ENCODE results near the gene CYLD. TPM values are rescaled to one million over a fixed set of nuclear protein-coding genes. Genes with fewer than 3 reads are reported as not detected.

Gene CYLD
- total and polyA plus RNA-seq, 12 donors, result 17.5 to 78.3 (median 48.7) TPM

DNA sequence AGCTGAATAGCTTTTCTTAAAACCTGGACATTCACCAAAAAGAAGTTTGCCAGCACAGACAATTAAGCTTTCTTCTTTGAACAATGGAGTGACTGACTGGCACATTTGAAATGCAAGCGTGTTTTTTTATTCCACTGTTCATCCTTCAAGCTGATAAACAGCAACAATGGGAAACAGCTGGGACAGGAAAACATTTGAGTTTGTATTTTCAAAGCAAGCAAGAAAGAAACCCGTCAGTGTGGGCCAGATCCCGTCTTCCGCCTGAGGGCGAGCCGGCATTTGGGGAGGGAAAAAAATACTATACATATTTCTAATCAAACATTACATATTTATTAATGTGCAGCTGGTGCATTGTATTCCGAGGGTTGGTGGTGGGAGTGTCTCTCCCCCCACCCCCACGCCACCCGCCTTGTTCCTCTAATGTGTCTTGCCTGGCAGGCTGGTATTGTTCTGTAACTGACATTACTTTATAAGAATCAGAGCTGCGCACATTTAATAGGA, 94.3 kb downstream of the CYLD start:
- Histone ChIP-seq H3K9me3 (replicated peaks in 1 of 3) (no peaks in the 10 kb centered on the region), H3K4me1 (replicated peaks in 1 of 2) (peaks cover 0 to 6% of the 10 kb centered on the region in 2 donors), H3K27ac (no peak overlapping the region), H3K36me3 (replicated peaks in 1 of 2) (no peaks in the 10 kb centered on the region), H3K4me3 (no peak overlapping the region), H3K27me3 (peaks cover 5% of the 10 kb centered on the region)
- WGBS, 4 donors, result 65 to 83% (median 72%) methylated on average over 10 of the region's 10 CpGs
- no peak for DNase-seq
- intact Hi-C loops (cut with DNase I), result no loop called here
- TF ChIP-seq, protein P1, sequence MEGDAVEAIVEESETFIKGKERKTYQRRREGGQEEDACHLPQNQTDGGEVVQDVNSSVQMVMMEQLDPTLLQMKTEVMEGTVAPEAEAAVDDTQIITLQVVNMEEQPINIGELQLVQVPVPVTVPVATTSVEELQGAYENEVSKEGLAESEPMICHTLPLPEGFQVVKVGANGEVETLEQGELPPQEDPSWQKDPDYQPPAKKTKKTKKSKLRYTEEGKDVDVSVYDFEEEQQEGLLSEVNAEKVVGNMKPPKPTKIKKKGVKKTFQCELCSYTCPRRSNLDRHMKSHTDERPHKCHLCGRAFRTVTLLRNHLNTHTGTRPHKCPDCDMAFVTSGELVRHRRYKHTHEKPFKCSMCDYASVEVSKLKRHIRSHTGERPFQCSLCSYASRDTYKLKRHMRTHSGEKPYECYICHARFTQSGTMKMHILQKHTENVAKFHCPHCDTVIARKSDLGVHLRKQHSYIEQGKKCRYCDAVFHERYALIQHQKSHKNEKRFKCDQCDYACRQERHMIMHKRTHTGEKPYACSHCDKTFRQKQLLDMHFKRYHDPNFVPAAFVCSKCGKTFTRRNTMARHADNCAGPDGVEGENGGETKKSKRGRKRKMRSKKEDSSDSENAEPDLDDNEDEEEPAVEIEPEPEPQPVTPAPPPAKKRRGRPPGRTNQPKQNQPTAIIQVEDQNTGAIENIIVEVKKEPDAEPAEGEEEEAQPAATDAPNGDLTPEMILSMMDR (IDR thresholded peaks at IDR 0.05), result no peak
- no peak for TF ChIP-seq POLR2A (IDR thresholded peaks at IDR 0.05)

DNA sequence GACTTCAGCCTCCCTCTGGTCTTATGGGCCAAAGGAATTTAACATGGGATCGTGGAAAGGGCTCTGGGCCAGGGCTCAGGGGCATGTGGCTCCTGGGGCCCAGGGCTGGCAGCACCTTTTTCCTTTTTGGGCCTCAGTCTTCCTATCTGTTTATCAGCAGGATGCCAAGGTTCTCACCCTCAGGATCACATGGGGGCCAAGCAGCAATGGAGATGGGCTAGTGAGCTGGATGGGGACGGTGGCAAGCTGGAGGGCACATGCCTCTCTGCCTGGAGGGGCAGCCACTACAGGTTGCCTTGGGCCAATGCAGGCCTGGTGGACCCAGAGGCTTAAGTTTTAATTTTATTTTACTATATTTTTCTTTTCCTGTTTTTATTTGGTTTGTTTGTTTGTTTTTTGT, 95.4 kb downstream of the CYLD start:
- no peaks in the 10 kb centered on the region for H3K9me3 ChIP-seq (replicated peaks in 1 of 3)
- WGBS, 4 donors, result 82 to 100% (median 85%) methylated on average over 2 of the region's 2 CpGs
- H3K36me3 ChIP-seq (replicated peaks in 1 of 2), result no peaks in the 10 kb centered on the region
- TF ChIP-seq, protein P1 (IDR thresholded peaks at IDR 0.05), result no peak
- no peak for TF ChIP-seq POLR2A (IDR thresholded peaks at IDR 0.05)
- intact Hi-C loops (cut with DNase I), result no loop called here
- H3K27me3 ChIP-seq, result peaks cover 5% of the 10 kb centered on the region
- no peak for DNase-seq
- peaks cover 0 to 8% of the 10 kb centered on the region in 2 donors for H3K4me1 ChIP-seq (replicated peaks in 1 of 2)
- no peak overlapping the region for H3K4me3 ChIP-seq
- no peak overlapping the region for H3K27ac ChIP-seq

DNA sequence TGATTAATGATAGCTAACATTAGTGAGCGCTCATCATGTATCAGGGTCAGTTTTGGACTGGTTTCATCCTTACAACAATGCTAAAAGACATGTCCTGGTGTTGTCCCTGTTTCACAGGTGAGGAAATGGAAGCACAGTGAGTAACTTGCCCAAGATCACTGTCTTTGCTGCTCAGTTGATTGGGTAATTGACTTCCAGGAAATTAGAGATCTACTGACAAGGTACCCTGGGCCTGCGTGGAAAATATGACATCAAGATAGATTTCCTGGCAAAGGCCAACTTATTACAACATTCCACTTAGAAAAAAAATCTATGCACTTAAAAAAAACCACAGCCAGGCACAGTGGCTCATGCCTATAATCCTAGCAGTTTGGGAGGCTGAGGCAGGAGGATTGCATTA, 96.3 kb downstream of the CYLD start:
- Histone ChIP-seq H3K27ac (no peak overlapping the region), H3K4me3 (no peak overlapping the region), H3K4me1 (replicated peaks in 1 of 2) (peaks cover 0 to 8% of the 10 kb centered on the region in 2 donors), H3K27me3 (peaks cover 5% of the 10 kb centered on the region), H3K36me3 (replicated peaks in 1 of 2) (no peaks in the 10 kb centered on the region), H3K9me3 (replicated peaks in 1 of 3) (no peaks in the 10 kb centered on the region)
- WGBS, 4 donors, result 42 to 46% (median 46%) methylated on average over 2 of the region's 2 CpGs
- DNase-seq, result peak in 4 of 7 donors; percentile 12 to 56 (median 38)
- TF ChIP-seq POLR2A (IDR thresholded peaks at IDR 0.05), result no peak
- TF ChIP-seq, protein P1 (IDR thresholded peaks at IDR 0.05), result no peak
- intact Hi-C loops (cut with DNase I), result no loop called here

DNA sequence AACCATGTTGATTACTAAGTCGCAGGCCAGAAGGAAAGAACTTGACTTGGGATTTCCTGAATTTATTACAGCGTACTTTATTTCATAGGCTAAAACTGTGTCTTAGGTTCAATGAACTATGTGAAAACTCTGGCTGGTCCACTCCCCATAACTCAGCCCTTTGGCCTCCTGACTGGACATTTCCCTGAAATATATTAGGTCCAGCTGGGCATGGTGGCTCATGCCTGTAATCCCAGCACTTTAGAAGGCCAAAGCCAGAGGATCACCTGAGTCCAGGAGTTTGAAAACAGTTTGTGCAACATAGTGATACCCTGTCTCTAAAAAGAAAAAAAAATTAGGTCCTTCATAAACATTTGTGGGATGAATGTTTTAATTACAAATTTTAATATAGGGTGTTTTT, 97.0 kb downstream of the CYLD start:
- 75 to 93% (median 81%) methylated on average over 2 of the region's 2 CpGs for WGBS, 4 donors
- no peak overlapping the region for H3K4me3 ChIP-seq

DNA sequence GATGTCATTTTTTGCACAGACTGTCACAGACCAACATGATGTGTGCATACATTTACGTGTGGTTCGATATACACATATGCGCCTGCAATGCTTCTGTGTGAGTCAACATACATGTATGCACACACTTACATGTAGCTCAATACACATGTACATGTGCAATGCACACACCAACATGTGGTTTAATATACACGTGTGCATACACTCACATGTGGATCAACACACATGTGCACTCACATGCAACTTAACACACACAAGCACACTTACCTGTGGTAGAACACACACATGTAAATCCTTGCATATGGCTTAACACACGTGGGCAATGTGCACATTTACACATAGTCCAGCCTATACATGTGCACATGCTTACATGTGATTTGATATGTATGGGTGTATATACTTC, 97.5 kb downstream of the CYLD start:
- TF ChIP-seq, protein P1 (IDR thresholded peaks at IDR 0.05), result no peak
- TF ChIP-seq POLR2A (IDR thresholded peaks at IDR 0.05), result no peak
- H3K9me3 ChIP-seq (replicated peaks in 1 of 3), result no peaks in the 10 kb centered on the region
- H3K27me3 ChIP-seq, result peaks cover 5% of the 10 kb centered on the region
- H3K36me3 ChIP-seq (replicated peaks in 1 of 2), result no peaks in the 10 kb centered on the region
- no peak overlapping the region for H3K27ac ChIP-seq
- 78 to 88% (median 84%) methylated on average over 5 of the region's 5 CpGs for WGBS, 4 donors
- H3K4me3 ChIP-seq, result no peak overlapping the region
- H3K4me1 ChIP-seq (replicated peaks in 1 of 2), result peaks cover 0 to 8% of the 10 kb centered on the region in 2 donors
- intact Hi-C loops (cut with DNase I), result no loop called here
- no peak for DNase-seq

More for the DNA sequence above, 97.0 kb downstream of the CYLD start:
- no peak for TF ChIP-seq POLR2A (IDR thresholded peaks at IDR 0.05)
- H3K9me3 ChIP-seq (replicated peaks in 1 of 3), result no peaks in the 10 kb centered on the region
- peak in 2 of 7 donors; percentile 38 to 50 for DNase-seq
- H3K27ac ChIP-seq, result no peak overlapping the region
- peaks cover 0 to 8% of the 10 kb centered on the region in 2 donors for H3K4me1 ChIP-seq (replicated peaks in 1 of 2)
- no peaks in the 10 kb centered on the region for H3K36me3 ChIP-seq (replicated peaks in 1 of 2)
- H3K27me3 ChIP-seq, result peaks cover 5% of the 10 kb centered on the region
- intact Hi-C loops (cut with DNase I), result no loop called here

Measured in adrenal gland (tissue), 12 donors.